ENCODE results near the gene PDLIM1.

The PDLIM1 gene

GRCh38 chr10:95250856-95251255 is 39.9 kb downstream of the PDLIM1 start:
- TF ChIP-seq CTCF (conservative IDR thresholded peaks at IDR 0.05; ENCODE audit: low read depth, low read length), result no peak
- no peak overlapping the region for H3K4me3 ChIP-seq (ENCODE audit: low read length)
- DNase-seq (ENCODE audit: low read depth), result no peak

- no peak overlapping the region for H3K4me3 ChIP-seq (ENCODE audit: low read length)
Observed at GRCh38 chr10:95249467-95249866, 41.3 kb downstream of the PDLIM1 start.

GRCh38 chr10:95248989-95249388 is 41.8 kb downstream of the PDLIM1 start:
- no peak overlapping the region for H3K4me3 ChIP-seq (ENCODE audit: low read length)
- no peak for TF ChIP-seq CTCF (conservative IDR thresholded peaks at IDR 0.05; ENCODE audit: low read depth, low read length)
- no peak for DNase-seq (ENCODE audit: low read depth)

More at GRCh38 chr10:95249467-95249866, 41.3 kb downstream of the PDLIM1 start:
- no peak for DNase-seq (ENCODE audit: low read depth)
- TF ChIP-seq CTCF (conservative IDR thresholded peaks at IDR 0.05; ENCODE audit: low read depth, low read length), result no peak

GRCh38 chr10:95247881-95248583 is 42.8 kb downstream of the PDLIM1 start:
- DNase-seq (ENCODE audit: low read depth), result no peak
- H3K4me3 ChIP-seq (ENCODE audit: low read length), result no peak overlapping the region
- no peak for TF ChIP-seq CTCF (conservative IDR thresholded peaks at IDR 0.05; ENCODE audit: low read depth, low read length)

- no peak overlapping the region for H3K4me3 ChIP-seq (ENCODE audit: low read length)
- TF ChIP-seq CTCF (conservative IDR thresholded peaks at IDR 0.05; ENCODE audit: low read depth, low read length), result no peak
- no peak for DNase-seq (ENCODE audit: low read depth)
Observed at GRCh38 chr10:95247200-95247880, 43.5 kb downstream of the PDLIM1 start.

GRCh38 chr10:95246582-95247051 is 44.2 kb downstream of the PDLIM1 start:
- H3K4me3 ChIP-seq (ENCODE audit: low read length), result no peak overlapping the region
- TF ChIP-seq CTCF (conservative IDR thresholded peaks at IDR 0.05; ENCODE audit: low read depth, low read length), result peak; percentile 82
- DNase-seq (ENCODE audit: low read depth), result no peak

Data from retinal pigment epithelial cell (primary cell).